ENCODE data around the gene LRP8.
"Not testable (repeated sequence)": the region's sequence is repeated elsewhere in the genome, so short reads cannot be mapped to it uniquely, and the experiment has no call there.

LRP8 gene

GRCh38 chr1:53283156-53283555 lies 44.7 kb downstream of the LRP8 start:
- not testable (repeated sequence) for H3K4me3 Mint-ChIP-seq; H3K9me3 Mint-ChIP-seq (ENCODE audit: low read depth); H3K4me1 Mint-ChIP-seq (ENCODE audit: low read depth); H3K27me3 Mint-ChIP-seq; H3K27ac Mint-ChIP-seq; H3K36me3 Mint-ChIP-seq

GRCh38 chr1:53281133-53281532 lies 46.7 kb downstream of the LRP8 start:
- Mint-ChIP-seq H3K4me1 (ENCODE audit: low read depth) (no peaks in the 10 kb centered on the region), H3K4me3 (no peak overlapping the region), H3K27ac (no peak overlapping the region), H3K27me3 (no peaks in the 10 kb centered on the region), H3K9me3 (ENCODE audit: low read depth) (no peaks in the 10 kb centered on the region), H3K36me3 (no peaks in the 10 kb centered on the region)

GRCh38 chr1:53280496-53280895 lies 47.4 kb downstream of the LRP8 start:
- no peaks in the 10 kb centered on the region for H3K36me3 Mint-ChIP-seq

GRCh38 chr1:53279296-53280200 lies 48.3 kb downstream of the LRP8 start:
- Mint-ChIP-seq H3K27ac (no peak overlapping the region), H3K27me3 (no peaks in the 10 kb centered on the region), H3K9me3 (ENCODE audit: low read depth) (no peaks in the 10 kb centered on the region), H3K36me3 (no peaks in the 10 kb centered on the region), H3K4me3 (no peak overlapping the region), H3K4me1 (ENCODE audit: low read depth) (no peaks in the 10 kb centered on the region)

More at GRCh38 chr1:53280496-53280895, 47.4 kb downstream of the LRP8 start:
- no peaks in the 10 kb centered on the region for H3K27me3 Mint-ChIP-seq
- H3K4me3 Mint-ChIP-seq = no peak overlapping the region
- H3K27ac Mint-ChIP-seq = no peak overlapping the region
- H3K9me3 Mint-ChIP-seq (ENCODE audit: low read depth) = no peaks in the 10 kb centered on the region
- H3K4me1 Mint-ChIP-seq (ENCODE audit: low read depth) = no peaks in the 10 kb centered on the region

- Mint-ChIP-seq H3K36me3 (no peaks in the 10 kb centered on the region), H3K4me3 (no peak overlapping the region), H3K4me1 (ENCODE audit: low read depth) (no peaks in the 10 kb centered on the region), H3K27me3 (no peaks in the 10 kb centered on the region), H3K27ac (no peak overlapping the region), H3K9me3 (ENCODE audit: low read depth) (no peaks in the 10 kb centered on the region)
Measured at GRCh38 chr1:53278298-53278725, 49.6 kb downstream of the LRP8 start.

GRCh38 chr1:53277326-53277725 lies 50.5 kb downstream of the LRP8 start:
- no peak overlapping the region for H3K27ac Mint-ChIP-seq
- H3K4me3 Mint-ChIP-seq = no peak overlapping the region
- H3K4me1 Mint-ChIP-seq (ENCODE audit: low read depth) = no peaks in the 10 kb centered on the region
- no peaks in the 10 kb centered on the region for H3K9me3 Mint-ChIP-seq (ENCODE audit: low read depth)
- H3K27me3 Mint-ChIP-seq = no peaks in the 10 kb centered on the region
- H3K36me3 Mint-ChIP-seq = no peaks in the 10 kb centered on the region

GRCh38 chr1:53276902-53277281 lies 51.0 kb downstream of the LRP8 start:
- no peaks in the 10 kb centered on the region for H3K9me3 Mint-ChIP-seq (ENCODE audit: low read depth)
- H3K27me3 Mint-ChIP-seq = no peaks in the 10 kb centered on the region
- H3K36me3 Mint-ChIP-seq = no peaks in the 10 kb centered on the region
- no peaks in the 10 kb centered on the region for H3K4me1 Mint-ChIP-seq (ENCODE audit: low read depth)
- no peak overlapping the region for H3K4me3 Mint-ChIP-seq
- no peak overlapping the region for H3K27ac Mint-ChIP-seq

- Mint-ChIP-seq H3K27me3 (no peaks in the 10 kb centered on the region), H3K27ac (no peak overlapping the region), H3K36me3 (no peaks in the 10 kb centered on the region), H3K4me1 (ENCODE audit: low read depth) (no peaks in the 10 kb centered on the region), H3K4me3 (no peak overlapping the region), H3K9me3 (ENCODE audit: low read depth) (no peaks in the 10 kb centered on the region)
Measured at GRCh38 chr1:53276153-53276901, 51.5 kb downstream of the LRP8 start.

- no peaks in the 10 kb centered on the region for H3K36me3 Mint-ChIP-seq
- no peak overlapping the region for H3K27ac Mint-ChIP-seq
- H3K4me3 Mint-ChIP-seq = no peak overlapping the region
- no peaks in the 10 kb centered on the region for H3K9me3 Mint-ChIP-seq (ENCODE audit: low read depth)
- H3K4me1 Mint-ChIP-seq (ENCODE audit: low read depth) = no peaks in the 10 kb centered on the region
- H3K27me3 Mint-ChIP-seq = no peaks in the 10 kb centered on the region
Measured at GRCh38 chr1:53275566-53275965, 52.3 kb downstream of the LRP8 start.

- H3K4me3 Mint-ChIP-seq = no peak overlapping the region
- no peaks in the 10 kb centered on the region for H3K9me3 Mint-ChIP-seq (ENCODE audit: low read depth)
- no peak overlapping the region for H3K27ac Mint-ChIP-seq
- no peaks in the 10 kb centered on the region for H3K27me3 Mint-ChIP-seq
- peaks cover 3% of the 10 kb centered on the region for H3K36me3 Mint-ChIP-seq
- H3K4me1 Mint-ChIP-seq (ENCODE audit: low read depth) = no peaks in the 10 kb centered on the region
Measured at GRCh38 chr1:53274541-53275185, 53.2 kb downstream of the LRP8 start.

GRCh38 chr1:53274026-53274425 lies 53.8 kb downstream of the LRP8 start:
- H3K27me3 Mint-ChIP-seq = no peaks in the 10 kb centered on the region
- no peaks in the 10 kb centered on the region for H3K9me3 Mint-ChIP-seq (ENCODE audit: low read depth)
- H3K4me3 Mint-ChIP-seq = no peak overlapping the region
- no peaks in the 10 kb centered on the region for H3K4me1 Mint-ChIP-seq (ENCODE audit: low read depth)
- no peak overlapping the region for H3K27ac Mint-ChIP-seq
- peaks cover 3% of the 10 kb centered on the region for H3K36me3 Mint-ChIP-seq

GRCh38 chr1:53273526-53273925 lies 54.3 kb downstream of the LRP8 start:
- Mint-ChIP-seq H3K4me1 (ENCODE audit: low read depth) (no peaks in the 10 kb centered on the region), H3K27ac (no peak overlapping the region), H3K36me3 (peaks cover 6% of the 10 kb centered on the region)

GRCh38 chr1:53272349-53272748 lies 55.5 kb downstream of the LRP8 start:
- no peak overlapping the region for H3K27ac Mint-ChIP-seq
- no peaks in the 10 kb centered on the region for H3K4me1 Mint-ChIP-seq (ENCODE audit: low read depth)
- no peak overlapping the region for H3K4me3 Mint-ChIP-seq
- H3K36me3 Mint-ChIP-seq = peaks cover 7% of the 10 kb centered on the region
- no peaks in the 10 kb centered on the region for H3K9me3 Mint-ChIP-seq (ENCODE audit: low read depth)
- no peaks in the 10 kb centered on the region for H3K27me3 Mint-ChIP-seq

More at GRCh38 chr1:53273526-53273925, 54.3 kb downstream of the LRP8 start:
- H3K27me3 Mint-ChIP-seq = no peaks in the 10 kb centered on the region
- no peaks in the 10 kb centered on the region for H3K9me3 Mint-ChIP-seq (ENCODE audit: low read depth)
- H3K4me3 Mint-ChIP-seq = no peak overlapping the region

- Mint-ChIP-seq H3K27me3 (no peaks in the 10 kb centered on the region), H3K27ac (no peak overlapping the region), H3K4me1 (ENCODE audit: low read depth) (no peaks in the 10 kb centered on the region), H3K36me3 (peaks cover 10% of the 10 kb centered on the region), H3K4me3 (no peak overlapping the region), H3K9me3 (ENCODE audit: low read depth) (no peaks in the 10 kb centered on the region)
Measured at GRCh38 chr1:53271446-53272090, 56.3 kb downstream of the LRP8 start.

- Mint-ChIP-seq H3K4me3 (no peak overlapping the region), H3K9me3 (ENCODE audit: low read depth) (no peaks in the 10 kb centered on the region), H3K27ac (no peak overlapping the region), H3K4me1 (ENCODE audit: low read depth) (no peaks in the 10 kb centered on the region), H3K36me3 (peaks cover 15% of the 10 kb centered on the region), H3K27me3 (no peaks in the 10 kb centered on the region)
Measured at GRCh38 chr1:53270873-53271272, 57.0 kb downstream of the LRP8 start.
